ENCODE measurements around the gene SNTG2. TPM values are rescaled to one million over a fixed set of nuclear protein-coding genes. Genes with fewer than 3 reads are reported as not detected.

SNTG2 gene
- total and polyA plus RNA-seq, 4 donors, result not detected

- Histone ChIP-seq H3K36me3 (ENCODE audit: control insufficient read depth in 4 of 4, insufficient read depth in 3 of 4, low read depth in 1 of 4, low read length in 3 of 4) (no peaks in the 10 kb centered on the region), H3K9ac (ENCODE audit: low read depth in 1 of 2, low read length in 2 of 2) (no peak overlapping the region), H3K9me3 (ENCODE audit: control insufficient read depth in 4 of 4, low read length in 3 of 4) (no peaks in the 10 kb centered on the region), H3K4me1 (ENCODE audit: control insufficient read depth in 4 of 4, insufficient read depth in 4 of 4, low read length in 3 of 4) (no peaks in the 10 kb centered on the region), H3K27me3 (ENCODE audit: control insufficient read depth in 4 of 4, insufficient read depth in 4 of 4, low read length in 3 of 4) (no peaks in the 10 kb centered on the region), H3K4me3 (ENCODE audit: low read depth in 1 of 3, low read length in 3 of 3) (no peak overlapping the region), H3K27ac (ENCODE audit: low read depth in 1 of 2, low read length in 2 of 2) (no peak overlapping the region)
- TF ChIP-seq, protein P1, sequence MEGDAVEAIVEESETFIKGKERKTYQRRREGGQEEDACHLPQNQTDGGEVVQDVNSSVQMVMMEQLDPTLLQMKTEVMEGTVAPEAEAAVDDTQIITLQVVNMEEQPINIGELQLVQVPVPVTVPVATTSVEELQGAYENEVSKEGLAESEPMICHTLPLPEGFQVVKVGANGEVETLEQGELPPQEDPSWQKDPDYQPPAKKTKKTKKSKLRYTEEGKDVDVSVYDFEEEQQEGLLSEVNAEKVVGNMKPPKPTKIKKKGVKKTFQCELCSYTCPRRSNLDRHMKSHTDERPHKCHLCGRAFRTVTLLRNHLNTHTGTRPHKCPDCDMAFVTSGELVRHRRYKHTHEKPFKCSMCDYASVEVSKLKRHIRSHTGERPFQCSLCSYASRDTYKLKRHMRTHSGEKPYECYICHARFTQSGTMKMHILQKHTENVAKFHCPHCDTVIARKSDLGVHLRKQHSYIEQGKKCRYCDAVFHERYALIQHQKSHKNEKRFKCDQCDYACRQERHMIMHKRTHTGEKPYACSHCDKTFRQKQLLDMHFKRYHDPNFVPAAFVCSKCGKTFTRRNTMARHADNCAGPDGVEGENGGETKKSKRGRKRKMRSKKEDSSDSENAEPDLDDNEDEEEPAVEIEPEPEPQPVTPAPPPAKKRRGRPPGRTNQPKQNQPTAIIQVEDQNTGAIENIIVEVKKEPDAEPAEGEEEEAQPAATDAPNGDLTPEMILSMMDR (IDR thresholded peaks at IDR 0.05; ENCODE audit: low read depth, low read length, missing input control), result no peak
- TF ChIP-seq FOXA2 (IDR thresholded peaks at IDR 0.05), result no peak
- TF ChIP-seq, protein P2, sequence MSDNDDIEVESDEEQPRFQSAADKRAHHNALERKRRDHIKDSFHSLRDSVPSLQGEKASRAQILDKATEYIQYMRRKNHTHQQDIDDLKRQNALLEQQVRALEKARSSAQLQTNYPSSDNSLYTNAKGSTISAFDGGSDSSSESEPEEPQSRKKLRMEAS (IDR thresholded peaks at IDR 0.05), result no peak
- no peak for TF ChIP-seq ZBTB33 (IDR thresholded peaks at IDR 0.05)
- DNase-seq (ENCODE audit: low spot score), result no peak
- 54% methylated on average over 5 of the region's 5 CpGs for WGBS
Measured at GRCh38 chr2:1147873-1148612, 197.4 kb downstream of the SNTG2 start.

DNA sequence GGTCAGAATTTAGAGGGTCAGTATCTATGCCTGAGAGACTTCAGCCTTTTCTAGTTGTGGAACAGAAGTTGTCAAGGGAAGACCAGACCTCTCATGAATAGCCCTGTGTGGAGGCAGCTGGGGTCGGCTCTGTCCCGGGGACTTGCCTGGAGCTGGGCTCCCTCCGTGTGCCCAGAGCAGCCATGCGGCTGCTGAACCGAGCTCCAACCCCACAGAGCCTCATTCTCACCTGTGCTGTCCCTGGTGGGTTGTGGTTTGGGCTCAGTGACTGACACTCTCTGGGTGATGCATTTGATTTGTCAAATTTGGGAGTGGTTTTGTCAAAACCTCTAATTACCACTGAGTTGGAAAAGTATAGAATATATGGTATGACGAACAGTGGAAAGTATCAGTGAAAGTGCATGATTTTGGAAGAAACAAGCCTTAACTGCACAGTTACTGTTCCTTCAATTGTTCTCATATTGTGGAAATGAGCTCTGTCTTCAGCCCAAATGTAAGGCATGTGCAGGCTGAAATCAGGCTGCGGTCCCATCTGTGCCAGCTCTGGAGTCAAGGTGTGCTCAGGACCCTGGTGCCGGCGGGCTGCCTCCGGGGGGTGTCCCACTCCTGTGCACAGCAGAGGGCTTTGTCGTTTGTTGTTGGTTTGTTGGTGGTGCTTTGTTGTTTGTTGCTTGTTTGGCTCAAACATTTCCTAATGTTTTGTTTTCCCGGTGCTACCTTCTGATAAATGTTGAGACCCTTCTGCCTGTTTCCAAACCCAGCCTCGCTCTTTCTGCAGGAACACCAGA, 200.3 kb downstream of the SNTG2 start:
- Histone ChIP-seq H3K4me3 (ENCODE audit: low read depth in 1 of 3, low read length in 3 of 3) (no peak overlapping the region), H3K9ac (ENCODE audit: low read depth in 1 of 2, low read length in 2 of 2) (no peak overlapping the region), H3K36me3 (ENCODE audit: control insufficient read depth in 4 of 4, insufficient read depth in 3 of 4, low read depth in 1 of 4, low read length in 3 of 4) (no peaks in the 10 kb centered on the region), H3K4me1 (ENCODE audit: control insufficient read depth in 4 of 4, insufficient read depth in 4 of 4, low read length in 3 of 4) (no peaks in the 10 kb centered on the region), H3K9me3 (ENCODE audit: control insufficient read depth in 4 of 4, low read length in 3 of 4) (no peaks in the 10 kb centered on the region), H3K27ac (ENCODE audit: low read depth in 1 of 2, low read length in 2 of 2) (no peak overlapping the region), H3K27me3 (ENCODE audit: control insufficient read depth in 4 of 4, insufficient read depth in 4 of 4, low read length in 3 of 4) (peaks cover 0 to 4% (median 0%) of the 10 kb centered on the region in 4 donors)
- no peak for TF ChIP-seq RAD21 (IDR thresholded peaks at IDR 0.05)
- no peak for TF ChIP-seq TAF1 (conservative IDR thresholded peaks at IDR 0.05)
- TF ChIP-seq HNF4G (IDR thresholded peaks at IDR 0.05), result no peak
- no peak for TF ChIP-seq FOXA2 (IDR thresholded peaks at IDR 0.05)
- TF ChIP-seq, protein P1 (IDR thresholded peaks at IDR 0.05; ENCODE audit: low read depth, low read length, missing input control), result no peak
- no peak for TF ChIP-seq NR2F2 (IDR thresholded peaks at IDR 0.05)
- no peak for TF ChIP-seq RXRA (IDR thresholded peaks at IDR 0.05)
- 63% methylated on average over 13 of the region's 13 CpGs for WGBS
- no peak for DNase-seq (ENCODE audit: low spot score)
